HG02840 (cell line): ENCODE results near the gene DOP1B.
"Not testable (repeated sequence)": the region's sequence is repeated elsewhere in the genome, so short reads cannot be mapped to it uniquely, and the experiment has no call there.

Source experiments
- ATAC-seq: cut with Tn5 transposase; IDR thresholded peaks from one replicate; pipeline ENCODE4 v1.9.1; 2021; ENCODE audit warnings: mild to moderate bottlenecking, moderate library complexity, moderate number of reproducible peaks; ENCODE audit not compliant: unreplicated experiment, low FRiP score

Gene DOP1B

DNA sequence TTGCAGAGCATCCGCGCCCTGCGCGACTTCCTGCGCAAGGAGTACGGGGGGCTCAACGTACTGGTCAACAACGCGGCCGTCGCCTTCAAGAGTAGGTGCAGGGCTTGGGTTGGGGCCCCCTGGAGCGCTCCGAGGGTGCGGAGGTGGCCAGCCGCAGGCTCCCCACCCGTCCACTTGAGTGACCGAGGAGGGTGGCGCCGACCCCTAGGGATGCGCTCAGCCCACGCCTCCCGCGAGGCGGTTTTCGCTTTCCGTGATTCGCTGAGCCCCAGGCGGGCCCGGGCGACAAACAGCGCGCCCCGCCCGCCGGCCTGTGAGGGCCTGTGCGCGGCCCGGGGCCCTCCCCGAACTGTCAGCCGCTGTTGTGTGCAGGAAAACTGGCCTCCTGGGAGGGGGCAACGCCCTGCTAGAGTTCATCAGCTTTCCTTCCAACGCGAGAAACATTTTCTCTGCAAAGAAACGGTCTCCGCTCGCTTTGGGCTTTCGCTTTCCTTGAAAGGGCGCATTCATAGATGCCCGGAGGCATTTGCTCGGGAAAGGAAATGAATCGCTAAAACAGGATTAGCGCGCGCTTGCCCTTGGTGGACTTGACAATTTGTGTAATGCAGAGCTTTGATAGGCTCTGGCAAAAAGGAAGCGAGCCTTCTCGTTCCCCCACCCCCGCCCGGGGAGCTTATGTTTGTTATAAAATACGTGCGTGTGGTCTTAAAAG, 21.1 kb upstream of the DOP1B start:
- no peak for ATAC-seq

DNA sequence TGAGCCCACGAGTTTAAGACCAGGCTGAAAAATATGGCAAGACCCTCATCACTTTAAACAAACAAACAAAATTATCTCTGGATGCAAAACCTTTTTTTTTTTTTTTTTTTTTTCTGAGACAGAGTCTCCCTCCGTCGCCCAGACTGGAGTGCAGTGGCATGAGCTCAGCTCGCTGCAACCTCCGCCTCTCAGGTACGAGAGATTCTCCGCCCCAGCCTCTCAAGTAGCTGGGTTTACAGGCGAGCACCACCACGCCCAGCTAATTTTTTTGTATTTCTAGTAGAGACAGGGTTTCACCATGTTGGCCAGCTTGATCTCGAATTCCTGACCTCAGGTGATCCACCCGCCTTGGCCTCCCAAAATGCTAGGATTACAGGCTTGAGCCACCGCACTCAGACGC, 16.8 kb upstream of the DOP1B start:
- ATAC-seq = not testable (repeated sequence)

- ATAC-seq = peak; percentile 73
Measured at GRCh38 chr21:36141513-36141925, 15.1 kb upstream of the DOP1B start.

GRCh38 chr21:36144233-36144632, 12.4 kb upstream of the DOP1B start:
- not testable (repeated sequence) for ATAC-seq

- no peak for ATAC-seq
Measured at GRCh38 chr21:36145259-36145658, 11.4 kb upstream of the DOP1B start.

GRCh38 chr21:36147911-36148310, 8.7 kb upstream of the DOP1B start:
- ATAC-seq = no peak

- ATAC-seq = no peak
Measured at GRCh38 chr21:36148886-36149285, 7.7 kb upstream of the DOP1B start.

- ATAC-seq = no peak
Measured at GRCh38 chr21:36149788-36150711, 6.6 kb upstream of the DOP1B start.

DNA sequence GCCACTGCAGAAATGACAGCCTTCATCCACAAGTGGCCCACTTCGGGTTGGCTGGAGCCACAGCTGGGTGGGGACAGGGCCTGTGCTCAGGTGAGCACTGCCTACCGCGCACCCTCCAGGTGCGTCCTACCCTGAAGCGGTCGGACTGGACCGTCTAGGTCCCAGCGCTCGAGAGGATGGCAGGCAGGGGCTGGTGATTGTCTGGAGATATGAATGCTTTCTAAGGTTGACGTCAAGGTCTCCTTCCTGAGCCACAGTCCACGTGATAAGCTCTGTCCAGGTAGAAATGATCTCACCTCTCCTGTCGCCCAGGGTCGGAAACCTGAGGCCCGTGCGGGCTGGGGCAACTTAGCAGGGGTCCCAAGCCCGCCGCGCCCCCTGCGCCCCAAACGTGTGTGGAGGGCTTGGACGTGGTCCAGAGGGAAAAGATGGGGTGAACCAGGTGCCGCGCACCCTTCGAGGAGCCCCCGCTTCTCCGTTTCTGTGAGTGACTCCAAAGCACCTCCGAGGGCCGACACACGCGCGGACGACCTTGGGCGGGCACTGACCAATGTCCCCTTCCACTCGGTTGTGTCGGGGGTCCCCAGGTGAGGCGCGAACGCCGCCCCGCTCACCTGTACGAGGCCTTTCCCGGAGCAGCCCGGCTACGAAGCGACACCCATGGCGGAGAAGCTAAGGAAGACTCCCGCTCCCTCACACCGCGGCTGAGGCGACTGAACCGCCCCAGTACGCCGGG, 853 bp upstream of the DOP1B start:
- ATAC-seq = no peak

DNA sequence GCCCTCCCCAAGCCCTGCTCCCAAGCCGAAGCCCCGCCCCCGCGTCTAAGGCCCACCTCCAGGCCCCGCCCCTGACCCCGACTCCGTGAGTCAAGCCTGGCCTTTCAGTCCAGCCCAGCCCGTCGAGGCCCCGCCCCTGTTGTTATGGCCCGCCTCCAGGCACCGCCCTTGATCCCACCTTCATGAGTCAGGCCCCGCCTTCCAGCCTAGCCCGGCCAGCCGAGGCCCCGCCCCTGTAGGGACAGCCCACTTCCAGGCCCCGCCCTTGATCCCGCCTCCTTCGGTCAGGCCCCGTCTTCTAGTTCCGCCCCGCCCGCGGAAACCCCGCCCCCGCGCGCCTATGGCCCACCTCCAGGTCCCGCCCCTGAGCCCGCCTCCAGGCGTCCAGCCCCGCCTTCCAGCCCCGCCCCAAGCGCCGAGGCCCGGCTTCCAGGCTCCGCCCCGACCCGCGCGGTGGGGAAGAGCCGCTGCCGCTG, 247 bp upstream of the DOP1B start:
- ATAC-seq = peak; percentile 84

DNA sequence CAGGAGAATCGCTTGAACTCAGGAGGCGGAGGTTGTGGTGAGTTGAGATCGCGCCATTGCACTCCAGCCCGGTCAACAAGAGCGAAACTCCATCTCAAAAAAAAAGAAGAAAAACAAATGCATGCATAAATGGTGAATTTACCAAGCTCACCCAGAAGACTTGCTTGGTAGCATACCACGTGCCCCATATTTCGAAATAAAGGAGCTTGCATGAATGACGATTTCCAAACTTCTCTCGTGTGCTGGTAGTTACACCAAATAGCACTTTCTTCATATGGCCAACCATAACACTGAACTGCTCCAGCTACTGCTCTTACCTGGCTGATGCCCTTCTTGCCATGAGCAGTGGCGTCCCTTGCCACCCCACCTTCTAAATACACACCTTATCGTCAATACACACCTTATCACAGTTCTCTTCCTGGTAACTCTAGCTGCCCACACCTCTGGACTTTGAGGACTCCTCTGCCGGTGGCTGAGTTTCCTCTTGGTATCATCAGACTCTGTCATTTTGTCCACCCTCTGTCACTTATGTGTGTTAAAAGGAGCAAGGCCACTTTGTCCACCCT, 2.8 kb downstream of the DOP1B start:
- no peak for ATAC-seq

DNA sequence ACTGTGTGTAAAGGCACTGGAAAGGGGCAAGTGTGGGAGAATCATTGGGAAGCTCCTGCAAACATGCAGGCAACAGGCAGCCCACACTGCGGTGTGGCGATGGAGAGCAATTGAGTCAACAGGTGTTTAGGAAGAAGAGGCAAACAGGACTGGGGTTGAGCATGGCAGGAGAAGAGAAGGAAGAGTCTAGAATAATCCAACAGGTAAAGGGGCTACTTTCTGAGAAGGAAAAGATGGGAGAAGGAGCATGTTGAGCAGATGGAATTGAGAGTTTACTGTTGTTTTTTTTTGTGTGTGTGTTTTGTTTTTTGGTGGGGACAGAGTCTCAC, 4.2 kb downstream of the DOP1B start:
- no peak for ATAC-seq

- ATAC-seq = no peak
Measured at GRCh38 chr21:36162631-36163030, 6.0 kb downstream of the DOP1B start.

DNA sequence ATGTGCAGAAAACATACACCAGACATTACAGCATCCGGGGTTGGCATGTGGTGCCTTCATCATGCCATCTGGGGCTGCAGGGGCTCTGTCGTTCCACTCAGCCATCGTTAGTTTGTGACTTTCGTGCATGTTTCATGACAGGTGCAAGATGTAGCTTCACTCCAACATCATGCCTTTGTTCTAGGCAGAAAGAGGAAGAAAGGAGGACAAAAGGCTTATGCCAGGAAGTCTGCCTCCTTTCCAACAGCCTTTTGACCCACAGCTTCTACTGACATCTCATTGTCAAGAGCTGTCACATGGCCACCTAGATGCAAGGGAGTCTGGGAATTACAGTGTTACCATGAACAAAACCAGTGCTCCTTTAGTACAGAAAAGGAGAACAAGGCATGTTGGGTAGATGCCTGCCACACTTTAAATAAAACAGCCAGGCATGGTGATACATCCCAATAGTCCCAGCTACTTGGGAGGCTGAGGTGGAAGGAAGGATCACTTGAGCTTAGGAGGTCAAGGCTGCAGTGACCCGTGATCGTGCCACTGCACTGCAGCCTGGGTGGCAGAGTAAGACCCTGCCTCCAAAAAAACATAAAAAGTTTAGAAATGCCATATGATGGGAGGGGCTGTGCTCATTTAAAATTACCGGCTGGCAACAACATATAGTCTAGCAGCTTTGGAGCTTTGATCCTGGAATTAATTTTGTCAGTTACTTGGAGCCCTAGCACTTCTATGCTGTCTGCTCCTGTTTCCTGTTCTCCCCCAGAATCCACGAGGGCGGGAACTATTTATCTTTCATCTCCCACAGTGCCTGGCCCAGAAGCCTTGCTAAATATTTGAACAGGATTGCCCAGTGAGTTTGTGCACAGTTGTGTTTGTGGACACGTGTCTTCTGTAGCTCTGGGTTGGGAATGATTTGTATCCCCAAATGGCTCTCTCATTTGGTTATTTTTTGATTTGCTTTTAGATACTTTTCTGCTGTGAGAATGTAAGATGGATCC, 7.4 kb downstream of the DOP1B start:
- ATAC-seq = no peak

- ATAC-seq = no peak
Measured at GRCh38 chr21:36165356-36165755, 8.7 kb downstream of the DOP1B start.

DNA sequence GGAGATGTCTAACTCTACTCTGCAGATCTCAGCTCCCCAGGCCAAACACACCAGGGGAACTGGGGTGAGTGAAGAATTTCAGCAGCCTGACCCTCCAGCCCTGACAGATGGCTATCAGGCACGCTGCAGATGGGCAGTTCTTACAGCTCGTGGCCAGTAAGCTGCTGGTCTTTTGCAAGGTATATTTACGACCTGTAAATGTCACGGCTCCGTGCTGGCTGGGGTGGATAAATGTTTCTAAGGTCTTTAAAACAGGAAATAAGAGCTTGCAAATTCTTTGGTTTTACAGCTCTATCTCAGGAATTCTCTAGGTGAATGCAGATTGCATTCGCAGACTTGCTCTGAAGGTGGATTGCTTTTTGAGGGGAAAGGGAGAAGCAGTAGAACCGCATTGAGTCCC, 10.1 kb downstream of the DOP1B start:
- ATAC-seq = no peak

DNA sequence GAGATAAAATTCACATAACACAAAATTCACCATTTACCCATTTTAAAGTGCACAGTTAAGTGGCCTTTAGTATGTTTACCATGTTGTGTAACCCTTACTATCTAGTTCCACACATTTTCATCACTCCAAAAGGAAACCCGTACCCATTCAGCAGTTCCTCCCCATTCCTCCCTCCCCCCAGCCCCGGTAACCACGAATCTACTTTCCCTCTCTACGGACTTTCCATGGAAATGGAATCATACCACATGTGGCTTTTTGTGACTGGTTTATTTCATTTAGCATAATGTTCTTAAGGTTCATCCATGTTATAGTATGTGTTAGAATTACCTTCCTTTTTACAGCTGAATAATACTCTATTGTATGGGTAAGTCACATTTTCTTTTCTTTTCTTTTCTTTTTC, 10.9 kb downstream of the DOP1B start:
- ATAC-seq = no peak

- ATAC-seq = no peak
Measured at GRCh38 chr21:36169470-36170128, 13.0 kb downstream of the DOP1B start.

GRCh38 chr21:36170823-36171222, 14.2 kb downstream of the DOP1B start:
- no peak for ATAC-seq
